Activated CD4-positive, alpha-beta T cell treated with anti-CD3 and anti-CD28 coated beads, Interleukin-2, amount 50 U/mL, for 48 hours (primary cell): ENCODE results near the gene SLC29A3.
"Not testable (repeated sequence)": the region's sequence is repeated elsewhere in the genome, so short reads cannot be mapped to it uniquely, and the experiment has no call there.

Experiments used
- DNase-seq, 2 experiments: peaks; one replicate each; pipeline ENCODE4 v3.0.0-alpha.2; 2020

The SLC29A3 gene

DNA sequence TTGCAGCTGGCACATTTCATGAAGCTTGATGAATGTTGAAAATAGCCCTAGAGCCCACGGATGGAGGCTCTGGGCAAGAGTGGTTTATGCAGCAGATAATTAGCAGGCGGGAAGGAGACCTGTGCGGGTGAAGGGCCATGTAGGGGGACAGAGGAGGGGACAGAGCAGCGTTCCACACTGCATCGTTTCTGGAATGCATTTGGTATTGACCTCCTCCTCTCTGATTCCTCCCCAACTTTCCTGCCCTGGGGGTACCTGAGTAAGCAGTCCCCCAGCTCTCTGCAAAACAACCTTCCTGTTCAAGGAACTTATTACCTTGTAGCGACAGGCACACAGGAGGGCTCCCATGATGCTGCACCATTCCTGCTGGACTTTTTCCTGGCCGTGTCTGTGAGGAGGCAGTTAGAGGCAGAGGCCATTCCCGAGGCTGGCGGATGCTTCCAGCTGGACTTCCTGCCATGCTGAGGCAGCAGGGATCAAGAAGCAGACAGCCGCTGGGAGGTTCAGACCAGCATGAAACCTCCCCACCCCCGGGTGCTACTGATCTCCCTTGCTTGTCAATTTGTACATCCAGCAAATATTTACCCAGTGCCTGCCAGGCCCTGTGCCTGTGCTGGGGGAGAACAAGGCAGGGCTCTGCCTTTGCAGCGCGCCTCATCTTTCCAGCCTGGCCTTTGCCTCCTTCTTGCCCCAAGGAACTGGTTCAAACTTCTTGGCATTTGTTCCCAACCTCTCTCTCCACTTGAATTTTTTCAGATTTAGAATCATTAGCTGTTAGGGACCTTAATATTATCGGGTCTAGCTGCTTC lies 28.7 kb downstream of the SLC29A3 start:
- no peak for DNase-seq

DNA sequence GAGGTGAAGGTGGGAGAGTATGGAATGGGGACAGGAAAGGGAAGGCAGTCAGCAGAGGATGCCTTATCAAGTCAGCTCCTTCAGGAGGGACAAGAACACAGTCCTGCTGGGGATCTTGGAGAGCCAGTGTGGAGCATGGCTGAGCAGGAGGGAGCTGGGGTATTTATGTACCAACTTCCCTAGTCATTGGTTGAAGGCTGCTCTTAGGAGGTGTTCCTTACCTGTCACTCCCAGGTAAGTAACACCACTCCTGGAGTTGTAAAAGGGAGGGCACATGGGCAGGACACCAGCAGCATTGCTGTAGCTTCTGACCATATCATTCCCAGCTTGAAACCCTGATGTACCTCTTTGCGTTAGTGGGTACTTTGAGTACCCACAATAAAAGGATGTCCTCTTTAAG lies 29.8 kb downstream of the SLC29A3 start:
- no peak for DNase-seq

DNA sequence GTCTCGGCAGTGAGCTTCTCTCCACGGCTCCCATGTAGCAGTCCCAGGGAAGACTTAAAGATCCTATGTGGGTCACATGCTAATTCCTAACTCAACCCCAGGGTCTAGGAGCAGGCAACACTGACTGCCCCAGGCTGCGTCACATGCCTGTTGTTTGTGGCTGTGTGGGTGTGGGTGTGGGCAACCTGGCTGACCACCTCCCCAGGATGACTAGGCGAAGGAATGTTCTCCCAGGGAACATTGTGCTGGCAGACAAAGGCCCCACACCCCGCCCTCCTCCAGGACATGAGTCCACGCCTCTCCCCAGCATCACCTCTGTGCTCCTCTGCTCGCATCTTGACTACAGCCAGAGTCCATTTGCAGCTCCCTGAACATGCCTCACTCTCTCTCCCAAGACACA lies 30.3 kb downstream of the SLC29A3 start:
- no peak for DNase-seq

DNA sequence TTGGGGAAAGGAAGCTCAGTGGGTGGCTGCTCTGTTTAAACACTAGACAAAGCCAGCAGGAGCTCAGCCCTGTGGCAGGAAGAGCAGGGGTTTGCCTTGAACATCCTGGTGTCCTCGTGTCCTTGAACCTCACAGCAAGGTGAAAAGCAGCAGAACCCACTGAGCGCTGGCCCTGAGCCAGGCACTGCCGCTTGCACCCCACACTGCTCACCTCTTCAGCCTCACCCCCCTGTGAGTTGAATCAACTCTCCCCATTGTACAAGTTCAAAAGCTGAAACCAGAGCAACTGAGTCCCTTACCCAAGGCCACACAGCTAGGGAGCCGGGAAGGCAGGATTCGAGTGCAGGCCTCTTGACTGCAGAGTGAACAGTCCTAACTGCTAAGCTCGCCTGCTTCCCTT lies 32.0 kb downstream of the SLC29A3 start:
- DNase-seq, result no peak

DNA sequence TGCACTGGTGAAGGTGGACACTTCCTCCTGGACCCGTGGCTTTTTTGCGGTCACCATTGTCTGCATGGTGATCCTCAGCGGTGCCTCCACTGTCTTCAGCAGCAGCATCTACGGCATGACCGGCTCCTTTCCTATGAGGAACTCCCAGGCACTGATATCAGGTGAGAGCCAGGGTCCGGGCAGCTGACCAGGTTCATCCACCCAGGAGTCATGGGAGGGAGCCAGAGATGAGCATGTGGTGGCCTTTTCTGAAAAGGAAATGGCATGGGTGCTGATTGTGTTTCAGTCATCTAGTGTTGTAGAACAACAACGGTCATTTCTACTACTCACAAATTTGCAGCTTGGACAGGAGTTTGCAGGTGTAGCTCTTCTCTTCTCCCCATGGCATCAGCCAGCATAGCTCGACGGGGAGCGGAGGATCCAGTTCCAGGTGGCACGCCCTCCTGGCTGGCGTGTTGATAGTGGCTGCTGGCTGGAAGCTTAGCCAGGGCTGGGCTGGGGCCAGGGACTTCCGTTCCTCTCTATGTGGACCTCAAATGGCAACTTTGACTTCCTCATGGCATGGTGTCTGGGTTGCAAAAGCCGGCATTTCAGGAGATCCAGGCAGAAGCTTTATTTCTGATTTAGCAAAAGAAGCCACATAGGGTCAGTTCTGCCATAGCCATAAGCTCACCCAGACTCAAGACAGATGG lies 32.7 kb downstream of the SLC29A3 start:
- DNase-seq, result no peak

DNA sequence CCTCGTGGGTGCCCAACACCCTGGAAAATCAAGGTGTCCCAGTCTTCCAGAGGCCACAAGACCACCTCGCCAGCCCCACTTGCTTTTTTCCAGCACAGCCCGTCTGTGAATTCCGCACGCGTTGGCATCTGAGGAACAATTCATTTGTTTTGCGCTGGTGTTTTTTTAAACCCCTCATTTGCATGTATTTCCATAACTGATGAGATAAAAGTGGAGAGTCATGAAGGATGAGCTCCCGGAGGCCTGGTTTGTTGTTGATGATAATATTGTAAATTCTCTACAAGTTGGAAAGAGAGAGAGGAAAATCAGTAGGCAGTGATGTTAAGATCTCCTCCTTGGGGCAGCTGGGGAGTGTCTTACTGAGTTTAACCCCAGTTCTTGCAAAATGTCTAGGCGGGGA lies 34.6 kb downstream of the SLC29A3 start:
- DNase-seq, result no peak

DNA sequence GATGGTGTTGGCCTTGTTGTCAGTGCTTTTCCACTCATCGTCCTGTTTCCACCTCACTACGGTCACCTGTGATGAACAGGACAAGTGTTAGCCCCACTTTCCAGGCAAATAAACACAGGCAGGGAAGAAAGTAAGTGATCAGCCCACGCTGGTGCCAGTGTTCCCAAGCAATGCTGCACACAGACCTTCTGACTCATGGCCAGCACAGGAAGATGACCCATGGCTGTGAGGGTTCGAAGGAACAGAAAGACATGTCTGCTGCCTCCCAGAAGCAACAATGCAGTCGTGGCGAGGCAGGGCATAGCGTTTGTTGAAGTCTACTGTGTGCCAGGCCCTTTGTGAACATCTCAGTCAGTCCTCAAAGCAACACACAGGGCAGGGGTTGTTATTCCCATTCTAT lies 35.7 kb downstream of the SLC29A3 start:
- no peak for DNase-seq

DNA sequence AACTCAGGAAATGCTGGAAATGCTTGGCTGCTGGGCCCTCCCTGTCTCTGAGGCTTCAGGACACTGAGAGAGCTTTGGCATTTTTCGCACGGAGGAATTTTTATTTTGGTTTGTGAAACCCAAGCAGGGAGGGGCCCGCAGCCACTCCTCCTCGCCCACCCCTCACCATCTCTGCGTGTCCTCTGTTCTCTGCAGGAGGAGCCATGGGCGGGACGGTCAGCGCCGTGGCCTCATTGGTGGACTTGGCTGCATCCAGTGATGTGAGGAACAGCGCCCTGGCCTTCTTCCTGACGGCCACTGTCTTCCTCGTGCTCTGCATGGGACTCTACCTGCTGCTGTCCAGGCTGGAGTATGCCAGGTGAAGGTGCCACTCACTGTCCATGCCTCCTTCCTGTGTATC lies 36.8 kb downstream of the SLC29A3 start:
- no peak for DNase-seq

DNA sequence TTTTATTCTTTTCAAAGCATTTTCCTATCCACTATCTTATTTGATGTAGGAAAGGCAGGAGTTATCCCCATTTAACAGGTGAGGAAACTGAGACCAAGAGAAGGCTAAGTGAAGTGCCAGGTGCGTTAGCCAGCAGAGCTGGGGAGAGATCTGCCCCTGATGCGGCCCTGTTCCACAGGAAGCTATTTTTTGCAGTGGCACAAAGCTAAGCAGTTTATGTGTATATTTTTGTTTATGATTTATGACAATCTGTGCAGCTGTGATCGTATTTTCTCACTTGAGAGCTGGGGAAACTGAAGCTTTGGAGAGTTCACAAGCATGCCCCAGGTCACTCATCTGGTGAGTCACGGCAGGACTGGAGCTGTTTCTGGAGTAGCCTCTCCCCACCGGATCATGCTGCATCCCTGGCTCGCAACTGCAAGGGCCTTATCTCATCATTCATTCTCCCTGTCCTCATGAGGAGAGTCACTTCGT lies 38.8 kb downstream of the SLC29A3 start:
- DNase-seq, result no peak

DNA sequence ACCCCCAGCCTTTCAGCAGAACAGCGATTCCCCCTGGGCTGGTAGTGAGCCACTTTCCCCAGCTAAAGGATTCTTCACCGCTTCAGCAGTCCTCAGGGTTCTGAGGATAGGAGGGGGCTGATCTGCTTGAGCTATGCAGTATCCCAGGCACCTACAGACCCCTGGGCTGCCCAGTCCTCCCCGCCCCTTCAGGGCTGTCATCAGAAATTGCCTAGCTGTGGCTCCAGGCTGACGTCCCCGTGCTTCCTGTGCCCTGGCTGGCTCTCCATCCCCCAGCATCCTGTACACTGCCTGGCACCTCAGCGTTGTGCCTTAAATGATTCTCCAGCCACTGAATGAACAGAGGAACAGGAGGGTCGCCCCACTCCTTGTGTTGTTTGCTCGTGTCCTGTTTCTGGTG lies 39.2 kb downstream of the SLC29A3 start:
- no peak for DNase-seq

DNA sequence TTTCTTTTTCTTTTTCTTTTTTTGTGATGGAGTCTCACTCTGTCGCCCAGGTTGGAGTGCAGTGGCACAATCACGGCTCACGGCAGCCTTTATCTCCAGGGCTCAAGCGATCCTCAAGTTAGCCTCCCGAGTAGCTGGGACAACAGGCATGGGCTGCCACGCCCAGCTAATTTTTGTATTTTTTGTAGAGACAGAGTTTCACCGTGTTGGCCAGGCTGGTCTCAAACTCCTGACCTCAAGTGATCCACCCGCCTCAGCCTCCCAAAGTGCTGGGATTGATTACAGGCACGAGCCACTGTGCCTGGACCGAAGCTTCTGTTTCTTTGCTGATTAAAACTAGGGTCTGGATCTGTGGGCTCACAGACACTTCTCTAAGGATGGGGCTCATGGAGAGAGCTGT lies 39.8 kb downstream of the SLC29A3 start:
- DNase-seq, result not testable (repeated sequence)

DNA sequence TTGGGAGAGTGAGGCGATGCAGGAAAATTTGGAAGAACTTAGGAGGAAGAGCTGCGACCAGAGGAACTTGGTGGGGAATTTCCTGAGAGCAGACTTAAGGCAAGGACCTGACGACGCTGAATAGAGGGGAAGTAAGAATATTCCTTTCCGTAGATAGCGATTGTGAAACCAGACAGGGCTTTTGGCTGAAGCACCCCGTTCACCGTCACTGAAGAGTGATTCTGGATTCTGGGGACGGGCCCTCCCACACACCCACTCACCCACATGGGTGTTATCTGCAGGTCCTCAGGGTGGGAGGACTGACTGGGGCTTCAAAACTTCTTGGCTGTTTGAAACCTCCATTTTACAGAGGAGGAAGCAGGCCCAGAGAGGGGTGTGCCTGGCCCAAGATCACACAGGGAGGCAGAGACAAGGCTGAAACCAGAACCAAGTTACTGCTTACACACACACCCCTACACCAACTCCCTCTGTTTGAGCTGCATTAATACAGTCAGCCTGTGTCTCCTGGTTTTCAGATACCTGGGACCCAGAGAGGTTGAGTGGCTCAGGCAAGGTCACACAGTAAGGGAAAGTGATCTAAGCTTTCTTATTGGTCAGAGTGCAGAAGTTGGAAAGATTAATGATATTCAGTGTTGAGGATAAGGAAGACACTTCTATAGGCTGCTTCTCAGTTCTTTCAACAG lies 40.4 kb downstream of the SLC29A3 start:
- no peak for DNase-seq

DNA sequence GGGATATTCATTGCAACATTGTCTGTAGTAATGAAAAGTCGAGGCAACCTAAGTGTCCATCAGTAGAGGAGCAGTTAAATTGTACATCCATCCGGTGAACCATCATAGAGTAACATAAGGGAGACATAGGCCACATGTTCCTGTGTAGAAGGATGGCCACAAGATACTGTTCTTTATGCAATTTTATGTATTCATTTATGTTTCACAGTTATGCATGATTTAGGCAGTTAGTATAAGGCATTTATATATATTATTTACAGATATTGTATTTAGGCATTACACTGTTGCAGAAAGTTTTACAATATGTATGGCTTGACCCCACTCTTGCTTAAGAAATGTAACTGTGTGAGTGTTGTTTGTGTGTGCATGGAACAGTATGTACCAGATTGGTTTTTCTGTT lies 41.7 kb downstream of the SLC29A3 start:
- DNase-seq, result no peak

DNA sequence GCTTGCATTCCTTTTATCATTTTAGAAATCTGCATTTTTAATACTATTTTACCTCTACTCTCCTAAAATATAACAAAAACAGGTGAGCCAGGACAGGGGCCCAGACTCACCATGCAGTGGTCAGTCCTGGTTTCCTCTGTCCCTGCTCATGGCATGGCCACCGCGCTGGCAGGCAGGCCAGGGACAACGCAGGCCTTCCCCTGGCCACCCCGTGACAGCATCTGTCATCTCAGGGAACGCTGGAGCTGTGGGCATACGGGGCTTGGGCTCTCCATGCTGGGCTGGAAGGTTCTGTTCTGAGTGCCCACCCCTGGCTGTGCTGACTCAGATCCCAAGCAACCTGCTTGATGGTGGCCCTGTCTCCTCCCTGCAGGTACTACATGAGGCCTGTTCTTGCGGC lies 42.5 kb downstream of the SLC29A3 start:
- no peak for DNase-seq

DNA sequence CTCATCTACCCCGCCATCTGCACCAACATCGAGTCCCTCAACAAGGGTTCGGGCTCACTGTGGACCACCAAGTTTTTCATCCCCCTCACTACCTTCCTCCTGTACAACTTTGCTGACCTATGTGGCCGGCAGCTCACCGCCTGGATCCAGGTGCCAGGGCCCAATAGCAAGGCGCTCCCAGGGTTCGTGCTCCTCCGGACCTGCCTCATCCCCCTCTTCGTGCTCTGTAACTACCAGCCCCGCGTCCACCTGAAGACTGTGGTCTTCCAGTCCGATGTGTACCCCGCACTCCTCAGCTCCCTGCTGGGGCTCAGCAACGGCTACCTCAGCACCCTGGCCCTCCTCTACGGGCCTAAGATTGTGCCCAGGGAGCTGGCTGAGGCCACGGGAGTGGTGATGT lies 43.1 kb downstream of the SLC29A3 start:
- no peak for DNase-seq

DNA sequence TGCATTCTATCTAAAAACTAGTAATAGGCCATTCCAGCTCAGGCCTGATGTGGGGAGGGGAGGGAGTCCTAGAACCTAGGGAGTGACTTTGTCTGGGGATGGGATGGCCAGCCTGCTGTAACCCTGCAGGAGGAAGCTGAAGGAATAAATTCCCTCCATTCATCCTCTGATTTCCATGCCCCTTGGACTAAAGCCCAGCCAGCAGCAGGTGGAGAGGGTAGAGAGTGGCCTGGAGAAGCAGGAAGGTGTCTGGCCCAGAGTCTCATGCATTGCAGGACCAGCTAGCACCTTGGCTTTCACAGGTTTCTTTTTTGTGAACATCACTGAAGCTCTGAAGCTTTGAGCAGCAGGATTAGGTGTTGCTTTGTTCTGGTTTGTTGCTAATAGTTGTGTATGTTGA lies 44.9 kb downstream of the SLC29A3 start:
- no peak for DNase-seq

DNA sequence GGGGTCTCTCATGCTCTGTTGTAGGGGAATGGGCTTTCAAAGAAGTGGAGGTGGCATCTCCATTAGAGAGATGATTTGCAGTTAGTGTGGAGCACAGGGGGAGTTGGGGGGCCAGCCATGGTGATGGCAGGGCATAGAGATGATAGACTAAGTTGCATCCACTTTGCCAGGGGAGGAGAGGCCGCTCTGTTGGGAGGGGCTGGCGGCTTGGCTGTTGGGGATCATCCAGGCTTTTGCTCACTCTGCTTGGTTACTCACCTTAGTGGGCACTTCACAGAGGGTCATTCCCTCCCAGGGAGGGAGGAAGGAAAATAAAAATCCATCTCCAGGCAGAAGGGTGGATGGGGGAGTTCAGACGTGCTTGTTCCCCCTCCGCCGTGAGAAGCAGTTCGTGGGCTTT lies 46.3 kb downstream of the SLC29A3 start:
- DNase-seq, result no peak

DNA sequence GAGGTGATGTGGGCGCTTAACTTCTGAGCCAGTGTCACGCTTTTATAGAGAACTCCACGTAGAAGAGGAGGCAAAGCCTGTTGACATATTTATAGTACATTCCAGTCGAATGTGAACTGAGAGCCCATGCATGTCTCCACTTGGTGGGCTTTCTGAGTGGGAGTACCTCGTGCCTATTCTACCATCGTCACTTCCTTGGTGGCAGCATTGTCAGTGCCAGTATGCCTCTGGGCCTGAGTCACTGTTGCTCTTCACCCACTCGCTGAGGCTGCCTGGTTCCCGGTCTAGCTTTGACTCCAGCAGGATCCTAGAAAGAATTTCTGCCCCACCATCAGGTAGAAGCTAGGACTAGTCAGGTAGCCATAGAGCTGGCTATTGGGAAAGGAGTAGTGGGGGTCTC lies 47.6 kb downstream of the SLC29A3 start:
- DNase-seq, result no peak

DNA sequence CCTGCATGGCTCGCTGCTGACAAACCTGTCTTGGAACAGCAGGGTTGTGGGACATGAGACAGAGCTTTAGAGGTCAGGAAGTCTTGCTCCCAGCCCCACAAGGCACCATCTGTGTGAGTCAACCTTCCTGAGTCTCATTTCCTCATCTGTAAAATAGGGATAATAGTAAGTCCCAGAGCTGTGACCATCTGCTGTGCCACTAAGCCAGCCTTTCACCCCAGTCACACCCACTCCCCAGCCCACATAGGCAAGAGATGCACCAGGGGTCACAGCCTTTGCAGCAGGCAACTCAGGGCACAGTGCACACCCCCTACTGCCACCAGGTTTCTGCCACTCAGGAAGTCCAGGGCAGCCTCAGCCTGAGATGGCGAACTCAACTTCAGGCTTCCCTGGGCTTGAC lies 48.2 kb downstream of the SLC29A3 start:
- no peak for DNase-seq

DNA sequence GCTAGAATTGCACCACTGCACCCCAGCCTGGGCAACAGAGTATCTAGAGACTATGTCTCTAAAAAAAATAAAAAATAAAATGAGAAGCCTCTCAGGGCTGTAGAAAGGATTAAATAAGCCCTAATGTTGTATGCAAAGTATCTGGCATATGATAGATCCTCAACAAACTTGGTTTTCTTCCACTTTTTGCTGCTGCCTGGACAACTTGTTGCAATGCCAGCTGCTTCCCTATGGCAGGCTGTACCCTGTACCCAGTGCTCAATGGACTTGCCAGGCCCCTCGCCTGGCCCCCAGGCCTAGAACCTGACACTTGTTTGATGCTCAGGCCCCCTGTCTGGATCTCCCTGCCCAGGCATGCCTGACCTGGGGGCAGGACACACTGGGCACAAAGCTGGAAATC lies 49.1 kb downstream of the SLC29A3 start:
- DNase-seq, result no peak

DNA sequence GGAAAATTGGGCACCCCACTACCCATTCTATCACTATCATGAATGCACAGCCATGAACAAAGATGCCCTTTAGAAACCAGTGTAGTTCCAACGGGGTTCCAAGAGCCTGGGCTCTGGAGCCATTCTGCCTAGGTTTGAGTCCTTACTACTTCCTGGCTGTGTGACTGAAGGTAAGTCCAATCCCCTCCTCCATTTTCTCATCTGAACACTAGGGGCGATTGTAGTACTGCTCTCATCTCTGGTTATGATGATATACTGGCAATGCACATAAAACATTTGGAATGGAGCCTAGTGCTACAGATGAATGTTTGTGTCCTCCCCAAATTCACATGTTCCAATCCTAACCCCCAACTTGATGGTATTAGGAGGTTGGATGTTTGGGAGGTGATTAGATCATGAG lies 49.6 kb downstream of the SLC29A3 start:
- DNase-seq, result no peak

DNA sequence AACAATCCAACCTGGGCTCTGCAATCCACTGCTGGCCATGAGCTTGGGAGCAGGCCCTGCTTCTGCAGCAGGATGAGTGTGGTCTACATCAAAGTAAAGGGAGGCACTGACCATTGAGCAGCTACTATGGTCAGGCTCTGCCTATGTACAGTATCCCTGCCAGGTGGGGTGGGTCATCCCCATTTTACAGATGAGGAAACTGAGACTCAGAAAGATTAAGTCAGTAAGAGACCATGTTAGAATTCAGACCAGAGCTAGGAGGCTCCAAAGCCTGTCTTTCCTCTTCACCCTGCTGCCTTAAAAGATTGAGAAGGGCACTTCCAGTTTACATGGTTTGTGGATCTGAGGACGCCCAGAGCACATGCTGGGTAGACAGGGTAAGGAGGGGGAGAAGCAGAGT lies 50.5 kb downstream of the SLC29A3 start:
- no peak for DNase-seq

DNA sequence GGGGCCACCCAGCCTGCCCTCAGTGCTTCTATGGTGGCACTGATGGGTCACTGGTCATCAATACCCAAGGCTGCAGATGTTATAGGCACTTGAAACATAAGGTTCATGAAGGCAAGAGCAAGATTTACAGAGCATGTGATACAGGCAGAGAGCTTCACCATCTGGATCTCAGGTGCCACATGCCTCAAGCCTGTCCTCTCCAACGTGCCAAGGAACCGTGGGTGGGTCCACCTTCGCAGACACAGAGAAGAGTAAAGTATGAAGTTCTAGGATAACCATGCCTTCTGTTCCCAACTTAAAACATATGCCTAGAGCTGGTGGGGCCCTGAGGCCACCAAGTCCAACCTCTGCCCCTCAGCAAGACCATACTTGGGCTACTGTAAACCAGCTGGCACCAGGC lies 51.0 kb downstream of the SLC29A3 start:
- no peak for DNase-seq

DNA sequence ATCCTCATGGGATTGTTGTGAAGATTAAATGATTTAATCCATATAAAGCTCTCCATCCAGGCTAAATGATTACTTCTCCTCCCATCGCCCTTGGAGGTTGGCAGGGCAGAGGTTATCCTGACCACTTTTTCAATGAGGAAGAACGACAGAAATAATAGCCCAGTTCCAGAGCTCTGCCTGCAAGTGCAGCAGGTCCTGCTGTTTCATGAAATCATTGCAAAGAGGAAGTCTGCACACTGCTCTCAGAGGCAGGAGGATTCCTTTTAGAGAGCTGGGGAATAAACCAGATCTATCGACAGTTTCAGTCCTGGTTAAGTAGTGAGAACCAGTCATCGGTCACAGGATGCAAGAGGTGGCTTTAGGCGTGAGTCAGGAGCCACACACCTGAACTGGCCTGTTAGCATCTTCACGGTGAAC lies 52.7 kb downstream of the SLC29A3 start:
- DNase-seq, result no peak
